ENCODE results near the gene UBAP2.
"Not testable (repeated sequence)": the region's sequence is repeated elsewhere in the genome, so short reads cannot be mapped to it uniquely, and the experiment has no call there.

Gene UBAP2

DNA sequence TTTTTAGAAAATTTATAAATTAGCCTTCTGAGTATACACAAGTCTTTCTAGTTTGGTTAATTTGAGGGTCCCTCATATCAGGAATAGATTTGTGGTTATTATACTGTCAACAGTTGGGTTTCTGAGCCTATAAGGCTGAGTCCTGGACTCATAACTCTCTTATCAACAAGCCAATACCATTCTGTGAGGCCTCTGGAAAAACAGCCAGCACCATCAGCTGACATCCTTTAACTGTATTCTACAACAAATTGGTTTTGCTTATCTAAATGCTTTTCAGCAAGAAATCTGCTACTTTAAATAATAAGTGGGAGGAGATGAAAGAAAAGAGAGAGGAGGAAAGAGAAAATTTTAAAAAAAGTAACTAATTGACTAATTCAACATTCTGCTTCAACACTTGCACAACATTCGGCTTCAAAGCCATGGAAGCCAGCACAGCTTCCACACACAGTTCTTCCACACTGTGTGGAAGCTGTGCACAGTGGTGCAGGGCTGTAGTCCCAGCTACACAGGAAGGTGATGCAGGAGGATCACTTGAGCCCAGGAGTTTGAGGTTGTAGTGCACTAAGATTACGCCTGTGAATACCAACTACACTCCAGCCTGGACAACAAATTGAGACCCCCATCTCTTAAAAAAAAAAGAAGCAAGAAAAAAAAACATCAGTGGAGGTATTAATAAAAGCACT is 84.5 kb downstream of the UBAP2 start:
- no peak for DNase-seq (ENCODE audit: low read depth)

- DNase-seq (ENCODE audit: low read depth), result not testable (repeated sequence)
Observed at GRCh38 chr9:33962468-33962867, 86.2 kb downstream of the UBAP2 start.

- no peak for DNase-seq (ENCODE audit: low read depth)
Observed at GRCh38 chr9:33959725-33960124, 89.0 kb downstream of the UBAP2 start.

DNA sequence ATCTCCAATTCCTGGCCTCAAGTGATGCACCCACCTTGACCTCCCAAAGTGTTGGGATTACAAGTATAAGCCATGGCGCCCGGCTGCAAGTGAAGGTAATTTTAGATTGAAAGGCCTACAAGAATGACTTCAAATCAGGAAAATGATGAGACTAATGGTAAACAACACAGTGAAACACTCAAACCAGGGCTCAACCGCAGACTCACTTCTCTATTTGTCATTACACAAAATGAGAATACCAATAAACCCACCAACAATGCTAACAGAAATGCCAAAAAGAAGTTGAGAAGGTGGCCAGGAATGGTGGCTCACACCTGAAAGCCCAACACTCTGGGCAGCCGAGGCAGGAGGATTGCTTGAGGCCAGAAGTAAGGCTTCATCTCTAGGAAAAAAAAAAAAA is 92.1 kb downstream of the UBAP2 start:
- no peak for DNase-seq (ENCODE audit: low read depth)

- no peak for DNase-seq (ENCODE audit: low read depth)
Observed at GRCh38 chr9:33952066-33952465, 96.6 kb downstream of the UBAP2 start.

GRCh38 chr9:33950371-33950770 is 98.3 kb downstream of the UBAP2 start:
- DNase-seq (ENCODE audit: low read depth), result no peak

DNA sequence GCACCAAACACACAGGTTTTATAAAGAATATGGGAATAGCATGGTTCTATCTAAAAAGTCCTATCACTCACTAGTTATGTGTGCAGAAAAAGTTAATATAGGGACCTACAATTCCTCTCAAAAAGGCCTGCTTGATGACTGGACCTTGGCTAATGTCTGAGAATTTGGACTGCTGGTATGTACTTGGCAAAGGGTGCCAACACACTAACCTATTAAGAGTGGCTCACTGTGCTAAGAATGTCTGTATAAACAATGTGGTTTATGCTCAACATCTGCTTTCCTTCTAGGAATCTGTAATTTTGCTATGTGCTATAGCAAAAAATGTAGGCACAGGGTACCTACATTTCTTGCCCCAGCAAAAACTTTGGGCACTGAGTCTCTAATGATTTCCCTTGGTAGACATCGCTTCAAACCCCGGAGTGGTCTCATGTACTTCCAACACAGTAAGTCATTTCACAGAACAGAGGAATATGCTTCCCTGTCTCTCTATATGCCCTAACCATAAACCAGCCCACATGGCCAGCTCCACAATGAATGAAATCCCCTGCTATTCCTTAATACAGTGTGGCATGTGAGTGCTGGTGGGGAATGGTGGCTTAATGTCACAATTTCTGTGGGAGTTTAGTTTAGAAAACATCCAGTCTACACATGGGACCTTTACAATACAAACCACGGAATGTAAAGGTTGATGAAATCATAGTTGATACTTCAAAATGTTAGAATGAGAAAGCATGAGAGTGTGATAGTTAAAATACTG is 101.7 kb downstream of the UBAP2 start:
- DNase-seq (ENCODE audit: low read depth), result no peak

- DNase-seq (ENCODE audit: low read depth), result no peak
Observed at GRCh38 chr9:33943389-33943788, 105.3 kb downstream of the UBAP2 start.

- DNase-seq (ENCODE audit: low read depth), result no peak
Observed at GRCh38 chr9:33942471-33943083, 106.1 kb downstream of the UBAP2 start.

DNA sequence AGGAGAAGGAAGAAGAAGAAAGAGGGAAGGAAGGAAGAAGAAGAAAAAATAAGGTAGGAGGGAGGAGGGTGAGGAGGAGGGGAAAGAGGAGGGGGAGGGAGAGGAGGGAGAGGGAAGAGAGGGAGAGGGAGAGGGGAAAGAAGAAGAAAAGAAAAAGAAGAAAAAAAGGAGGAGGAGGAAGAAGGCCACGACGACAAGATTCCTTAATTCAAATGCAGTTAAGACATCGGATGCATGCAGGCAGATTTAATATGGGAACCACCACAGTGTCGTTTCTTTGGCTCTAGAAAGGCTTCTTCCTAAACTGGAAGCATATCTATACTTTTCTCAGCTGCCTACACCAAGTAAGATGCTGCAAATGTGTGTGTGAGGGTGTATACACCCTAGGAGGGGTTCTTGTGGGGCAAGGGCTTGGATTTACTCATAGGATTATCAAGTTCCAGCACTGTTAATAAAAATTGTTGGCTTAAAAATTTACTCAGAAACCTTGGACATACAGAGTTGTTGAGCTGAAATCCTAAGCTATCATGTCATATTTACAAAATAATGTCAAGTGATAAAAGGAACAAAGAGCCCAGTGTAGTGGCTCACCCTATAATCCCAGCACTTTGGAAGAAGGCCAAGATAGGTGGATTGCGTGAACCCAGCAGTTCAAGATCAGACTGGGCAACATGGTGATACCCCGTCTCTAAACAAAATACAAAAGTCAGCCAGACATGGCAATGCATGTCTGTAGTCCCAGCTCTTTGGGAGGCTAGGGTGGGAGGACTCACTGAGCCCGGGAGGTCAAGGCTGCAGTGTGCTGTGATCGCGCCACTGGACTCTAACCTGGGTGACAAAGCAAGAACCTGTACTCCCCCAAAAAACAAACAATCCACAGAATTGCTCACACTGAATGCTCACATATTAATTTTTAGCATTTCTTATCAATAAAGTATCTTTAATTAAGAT is 108.5 kb downstream of the UBAP2 start:
- no peak for DNase-seq (ENCODE audit: low read depth)

DNA sequence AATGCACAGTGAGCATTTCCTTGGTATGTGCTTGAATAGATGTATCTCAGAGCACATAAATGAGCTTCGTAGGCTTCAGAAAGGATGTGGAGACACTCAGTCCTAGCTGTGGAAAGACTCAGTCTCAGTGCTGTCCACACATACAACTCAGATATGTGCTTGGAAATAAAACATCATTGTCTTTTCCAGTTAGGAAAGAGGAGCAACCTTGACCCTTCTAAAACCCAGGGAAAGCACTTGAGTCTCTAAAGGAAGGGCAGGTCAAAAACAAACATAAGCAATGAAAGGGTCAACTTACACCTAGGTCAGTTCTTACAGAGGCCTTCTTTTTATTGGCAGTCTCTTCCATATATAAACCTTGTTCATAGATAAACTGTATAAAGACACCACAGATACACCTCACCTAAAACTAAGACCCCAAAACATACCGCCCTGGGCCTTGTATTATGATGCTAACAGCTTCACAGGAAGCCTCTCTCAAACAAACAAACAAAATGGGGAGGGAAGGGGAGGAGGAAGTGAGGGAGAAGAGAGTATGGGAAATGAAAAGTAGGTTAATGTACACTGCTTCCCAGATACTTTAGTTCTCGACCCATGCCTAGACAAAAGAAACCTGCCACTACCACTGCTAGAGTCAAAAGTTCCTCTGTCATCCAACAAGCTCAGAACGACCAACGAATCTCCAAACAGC is 114.4 kb downstream of the UBAP2 start:
- no peak for DNase-seq (ENCODE audit: low read depth)

DNA sequence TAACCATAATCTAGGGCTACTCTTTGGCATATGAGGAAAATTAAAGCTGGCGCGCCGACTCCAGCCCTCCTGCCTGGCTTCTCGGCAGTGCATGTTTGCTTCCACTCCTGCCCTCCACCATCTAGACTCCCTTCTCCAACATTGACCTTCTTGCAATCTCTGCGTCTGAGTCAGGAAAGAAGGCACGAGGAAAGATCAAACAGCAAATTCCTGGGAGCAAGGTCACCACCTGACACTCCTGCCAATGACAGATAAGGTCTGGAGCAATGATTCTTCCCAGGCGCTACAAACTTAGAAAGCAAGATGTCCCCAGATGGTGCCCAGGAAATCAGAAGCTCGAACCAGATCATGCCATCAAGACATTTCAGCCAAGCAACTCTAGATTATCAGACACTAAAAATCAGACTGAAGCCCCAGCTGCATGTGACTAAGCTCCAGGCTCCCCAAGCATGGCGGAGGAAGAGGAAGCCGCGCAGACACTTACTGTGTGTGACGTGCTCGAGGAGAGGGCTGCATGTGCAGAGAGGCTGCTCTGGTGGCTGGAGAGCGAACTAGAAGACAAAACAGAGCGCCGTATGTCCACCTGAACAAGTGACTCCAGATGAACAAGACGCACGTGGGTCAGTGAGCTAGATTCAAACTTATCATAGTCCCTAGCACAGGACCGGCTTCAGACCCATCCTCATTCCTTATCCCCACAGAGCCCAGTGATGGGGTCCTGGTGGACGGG is 116.4 kb downstream of the UBAP2 start:
- no peak for DNase-seq (ENCODE audit: low read depth)

DNA sequence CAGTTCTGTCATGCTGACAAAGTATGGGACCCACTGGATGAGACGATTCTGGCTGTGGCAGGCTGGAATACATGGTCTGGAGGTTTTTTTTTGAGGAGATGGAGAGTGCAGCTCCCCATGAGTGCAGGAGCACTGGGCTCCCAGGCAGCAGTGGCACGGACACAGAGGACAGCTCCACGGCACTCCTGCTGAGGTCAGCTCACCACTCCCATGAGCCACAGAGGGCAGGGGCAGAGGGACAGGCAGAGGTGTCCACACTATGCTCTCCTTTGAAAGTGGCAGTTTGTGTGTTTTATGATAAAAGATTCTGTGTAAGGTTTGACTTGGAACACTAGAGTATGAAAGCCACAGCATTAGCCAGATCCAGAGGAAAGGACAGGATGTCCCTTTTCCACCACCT is 117.4 kb downstream of the UBAP2 start:
- DNase-seq (ENCODE audit: low read depth), result no peak

DNA sequence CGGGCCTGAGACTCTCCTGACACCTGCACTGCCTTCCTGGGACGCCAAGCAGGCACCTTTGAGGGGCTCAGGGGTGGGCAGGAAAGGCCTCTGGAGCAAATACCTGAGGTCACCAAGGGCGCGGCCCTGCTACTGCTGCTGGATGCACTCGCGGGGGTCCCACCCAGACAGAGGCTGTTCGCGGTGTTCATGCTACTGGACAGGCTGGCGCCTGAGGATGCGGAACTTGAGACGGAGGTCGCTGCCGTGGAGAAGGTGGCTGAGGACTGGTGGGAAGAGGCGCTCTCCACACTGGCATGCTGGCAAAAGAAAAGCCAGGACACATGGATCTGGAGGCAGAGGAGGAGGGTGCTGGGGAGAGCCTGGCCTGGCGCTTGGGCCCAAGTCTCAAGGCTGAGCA is 121.0 kb downstream of the UBAP2 start:
- no peak for DNase-seq (ENCODE audit: low read depth)

- DNase-seq (ENCODE audit: low read depth), result no peak
Observed at GRCh38 chr9:33926746-33927485, 121.8 kb downstream of the UBAP2 start.

GRCh38 chr9:33924978-33925797 is 123.5 kb downstream of the UBAP2 start:
- DNase-seq (ENCODE audit: low read depth), result no peak

DNA sequence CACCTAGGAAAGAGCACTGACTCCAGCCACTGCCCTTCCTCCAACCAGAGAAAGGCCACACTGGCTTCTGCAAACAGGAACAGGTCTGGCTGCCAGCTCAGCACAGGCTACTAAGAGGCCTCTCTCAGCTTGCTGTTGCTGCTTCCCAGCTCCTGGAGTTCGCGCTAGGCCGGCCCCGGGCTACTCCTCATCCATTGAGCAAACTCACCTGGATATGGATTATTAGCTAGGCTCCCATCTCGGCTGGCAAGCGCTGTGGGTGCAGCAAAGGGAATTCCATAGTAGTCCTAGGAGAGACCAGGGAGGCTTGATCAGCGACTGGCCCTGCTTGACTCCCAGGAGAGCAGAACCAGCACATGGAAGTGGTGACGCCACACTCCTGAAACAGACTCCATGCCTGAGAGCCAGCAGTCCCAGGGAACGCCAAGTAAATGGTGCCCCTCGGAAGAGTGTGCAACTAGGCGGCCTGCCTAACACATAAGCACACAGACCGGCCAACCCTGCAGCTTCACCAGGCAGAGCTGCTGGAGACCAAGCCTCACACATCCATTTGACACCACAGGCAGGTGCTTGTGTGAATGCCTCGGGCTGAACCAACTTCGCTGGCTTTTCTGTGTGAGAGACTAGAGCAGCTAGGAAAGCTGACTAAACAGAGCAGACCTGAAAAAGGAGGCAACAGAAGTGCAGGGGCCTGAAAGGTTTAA is 124.5 kb downstream of the UBAP2 start:
- no peak for DNase-seq (ENCODE audit: low read depth)

GRCh38 chr9:33923079-33923478 is 125.6 kb downstream of the UBAP2 start:
- no peak for DNase-seq (ENCODE audit: low read depth)
